Spleen (tissue), 7 donors: ENCODE data around the gene ADCY10.

ENCODE experiments used
- POLR2A ChIP-seq, 3 donors: fragments of 450-650 bp; IDR thresholded peaks; one replicate each; pipeline ENCODE4 v1.5.1; 2017; ENCODE audit warnings: antibody characterized with exemption in 3 of 3, mild to moderate bottlenecking in 1 of 3
- POLR2AphosphoS5 ChIP-seq, 3 donors: sonication (generic); formaldehyde crosslinking; IDR thresholded peaks; one replicate each; pipeline ENCODE4 v1.5.1; 2017; ENCODE audit warnings: antibody characterized with exemption in 3 of 3
- TF ChIP-seq, protein P1 (sequence below), 11 experiments: fragments of 200-600 bp in 7 of 11; fragments of 450-650 bp in 4 of 11; sonication (generic) in 4 of 11; IDR thresholded peaks in 8 of 11; conservative IDR thresholded peaks in 3 of 11; 1 replicate in 7 of 11; 2 replicates in 4 of 11; pipeline versions ENCODE4 v1.4.0 to v1.8.0; 2016 to 2021; ENCODE audit warnings: antibody characterized with exemption in 11 of 11, inconsistent platforms in 4 of 11, mild to moderate bottlenecking in 1 of 11
- donor health status: DM: no; HTN: no; CAD: no; lungs with moderate emphysema.
- donor health status: DM: no; HTN: no; CAD: no.
- donor health status: DM: no; HTN: no; CAD: no.

DNA sequence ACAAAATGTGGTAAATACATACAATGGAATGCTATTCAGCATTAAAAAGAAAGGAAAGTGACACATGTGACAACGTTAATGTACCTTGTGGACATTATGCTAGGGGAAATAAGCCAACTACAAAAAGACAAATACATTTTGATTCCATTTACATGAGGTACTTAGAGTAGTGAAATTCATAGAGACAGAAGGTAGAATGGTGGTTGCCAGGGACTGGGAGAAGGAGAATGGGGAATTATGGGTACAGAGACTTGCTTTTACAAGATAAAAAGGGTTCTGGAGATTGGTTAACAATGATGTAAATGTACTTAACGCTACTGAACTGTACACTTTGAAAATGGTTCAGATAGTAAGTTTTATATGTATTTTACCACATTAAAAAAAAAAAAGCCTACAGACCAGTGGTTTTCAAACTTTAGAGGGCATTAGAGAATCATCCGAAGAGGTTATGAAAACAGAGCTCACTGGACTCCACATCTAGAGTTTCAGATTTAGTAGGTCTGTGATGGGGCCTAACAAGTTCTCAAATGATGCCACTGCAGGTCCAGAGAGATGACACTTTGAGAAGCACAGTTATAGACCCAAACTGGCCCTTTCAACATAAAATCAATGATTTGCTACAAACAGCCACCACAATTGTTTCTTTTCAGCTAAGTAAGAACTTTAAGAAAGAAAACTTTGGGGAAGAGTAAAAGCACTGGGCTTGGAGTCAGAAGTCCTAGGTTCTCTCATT, 9.6 kb upstream of the ADCY10 start:
- TF ChIP-seq, protein P1, sequence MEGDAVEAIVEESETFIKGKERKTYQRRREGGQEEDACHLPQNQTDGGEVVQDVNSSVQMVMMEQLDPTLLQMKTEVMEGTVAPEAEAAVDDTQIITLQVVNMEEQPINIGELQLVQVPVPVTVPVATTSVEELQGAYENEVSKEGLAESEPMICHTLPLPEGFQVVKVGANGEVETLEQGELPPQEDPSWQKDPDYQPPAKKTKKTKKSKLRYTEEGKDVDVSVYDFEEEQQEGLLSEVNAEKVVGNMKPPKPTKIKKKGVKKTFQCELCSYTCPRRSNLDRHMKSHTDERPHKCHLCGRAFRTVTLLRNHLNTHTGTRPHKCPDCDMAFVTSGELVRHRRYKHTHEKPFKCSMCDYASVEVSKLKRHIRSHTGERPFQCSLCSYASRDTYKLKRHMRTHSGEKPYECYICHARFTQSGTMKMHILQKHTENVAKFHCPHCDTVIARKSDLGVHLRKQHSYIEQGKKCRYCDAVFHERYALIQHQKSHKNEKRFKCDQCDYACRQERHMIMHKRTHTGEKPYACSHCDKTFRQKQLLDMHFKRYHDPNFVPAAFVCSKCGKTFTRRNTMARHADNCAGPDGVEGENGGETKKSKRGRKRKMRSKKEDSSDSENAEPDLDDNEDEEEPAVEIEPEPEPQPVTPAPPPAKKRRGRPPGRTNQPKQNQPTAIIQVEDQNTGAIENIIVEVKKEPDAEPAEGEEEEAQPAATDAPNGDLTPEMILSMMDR (IDR thresholded peaks at IDR 0.05 in 8 of 11, conservative IDR thresholded peaks at IDR 0.05 in 3 of 11): no peak
- no peak for TF ChIP-seq POLR2AphosphoS5 (IDR thresholded peaks at IDR 0.05)
- no peak for TF ChIP-seq POLR2A (IDR thresholded peaks at IDR 0.05)
